Measurements from ENCODE around the gene CDYL2.

CDYL2 gene

GRCh38 chr16:80693553-80693952 is 110.8 kb downstream of the CDYL2 start:
- TF ChIP-seq MAX (IDR thresholded peaks at IDR 0.05; ENCODE audit: low read depth, low read length) (no peak), CTCF (IDR thresholded peaks at IDR 0.05; ENCODE audit: low read depth, low read length) (no peak), MYC (IDR thresholded peaks at IDR 0.05; ENCODE audit: low read depth, low read length) (no peak), POLR2A (IDR thresholded peaks at IDR 0.05; ENCODE audit: extremely low read depth, insufficient read length) (no peak)
- no peak overlapping the region for H3K4me3 ChIP-seq (ENCODE audit: low read depth, low read length)
- DNase-seq (ENCODE audit: low read depth), result no peak

- no peak overlapping the region for H3K4me3 ChIP-seq (ENCODE audit: low read depth, low read length)
- DNase-seq (ENCODE audit: low read depth), result no peak
- TF ChIP-seq CTCF (IDR thresholded peaks at IDR 0.05; ENCODE audit: low read depth, low read length) (no peak), POLR2A (IDR thresholded peaks at IDR 0.05; ENCODE audit: extremely low read depth, insufficient read length) (no peak), MYC (IDR thresholded peaks at IDR 0.05; ENCODE audit: low read depth, low read length) (no peak), MAX (IDR thresholded peaks at IDR 0.05; ENCODE audit: low read depth, low read length) (no peak)
Observed at GRCh38 chr16:80692270-80692669, 112.1 kb downstream of the CDYL2 start.

GRCh38 chr16:80691111-80691741 is 113.2 kb downstream of the CDYL2 start:
- DNase-seq (ENCODE audit: low read depth), result no peak
- TF ChIP-seq POLR2A (IDR thresholded peaks at IDR 0.05; ENCODE audit: extremely low read depth, insufficient read length) (no peak), CTCF (IDR thresholded peaks at IDR 0.05; ENCODE audit: low read depth, low read length) (no peak), MYC (IDR thresholded peaks at IDR 0.05; ENCODE audit: low read depth, low read length) (no peak), MAX (IDR thresholded peaks at IDR 0.05; ENCODE audit: low read depth, low read length) (no peak)
- H3K4me3 ChIP-seq (ENCODE audit: low read depth, low read length), result no peak overlapping the region

GRCh38 chr16:80689487-80689886 is 114.9 kb downstream of the CDYL2 start:
- no peak overlapping the region for H3K4me3 ChIP-seq (ENCODE audit: low read depth, low read length)
- no peak for TF ChIP-seq CTCF (IDR thresholded peaks at IDR 0.05; ENCODE audit: low read depth, low read length)
- no peak for TF ChIP-seq MYC (IDR thresholded peaks at IDR 0.05; ENCODE audit: low read depth, low read length)
- no peak for DNase-seq (ENCODE audit: low read depth)

GRCh38 chr16:80687606-80688005 is 116.8 kb downstream of the CDYL2 start:
- no peak for TF ChIP-seq MYC (IDR thresholded peaks at IDR 0.05; ENCODE audit: low read depth, low read length)
- no peak for TF ChIP-seq MAX (IDR thresholded peaks at IDR 0.05; ENCODE audit: low read depth, low read length)
- TF ChIP-seq POLR2A (IDR thresholded peaks at IDR 0.05; ENCODE audit: extremely low read depth, insufficient read length), result no peak
- DNase-seq (ENCODE audit: low read depth), result no peak
- no peak overlapping the region for H3K4me3 ChIP-seq (ENCODE audit: low read depth, low read length)

- TF ChIP-seq MAX (IDR thresholded peaks at IDR 0.05; ENCODE audit: low read depth, low read length) (no peak), CTCF (IDR thresholded peaks at IDR 0.05; ENCODE audit: low read depth, low read length) (no peak), MYC (IDR thresholded peaks at IDR 0.05; ENCODE audit: low read depth, low read length) (no peak), POLR2A (IDR thresholded peaks at IDR 0.05; ENCODE audit: extremely low read depth, insufficient read length) (no peak)
- no peak for DNase-seq (ENCODE audit: low read depth)
- no peak overlapping the region for H3K4me3 ChIP-seq (ENCODE audit: low read depth, low read length)
Observed at GRCh38 chr16:80684906-80685305, 119.5 kb downstream of the CDYL2 start.

All from NB4 (cell line).